Neural crest cell (in vitro differentiated cells): ENCODE data around the gene PPP2CA. TPM values are rescaled to one million over a fixed set of nuclear protein-coding genes. Genes with fewer than 3 reads are reported as not detected.

ENCODE experiments used
- DNase-seq: peaks from one replicate; pipeline ENCODE4 v3.0.0; 2021; ENCODE audit warnings: low read depth, mixed read lengths, low spot score
- H3K27ac Mint-ChIP-seq: one replicate; pipeline ENCODE4 v1.8.0; 2021; ENCODE audit warnings: mild to moderate bottlenecking, mixed read lengths; ENCODE audit not compliant: unreplicated experiment
- H3K27me3 Mint-ChIP-seq: 2 replicates; pipeline ENCODE4 v1.8.0; 2021; ENCODE audit warnings: low read depth, mild to moderate bottlenecking, mixed read lengths
- H3K36me3 Mint-ChIP-seq: 2 replicates; pipeline ENCODE4 v1.8.0; 2021; ENCODE audit warnings: low read depth, mild to moderate bottlenecking, mixed read lengths
- H3K4me1 Mint-ChIP-seq: 2 replicates; pipeline ENCODE4 v1.8.0; 2021; ENCODE audit warnings: mixed read lengths
- H3K4me3 Mint-ChIP-seq: one replicate; pipeline ENCODE4 v1.8.0; 2021; ENCODE audit warnings: mild to moderate bottlenecking, mixed read lengths
- H3K9me3 Mint-ChIP-seq: 2 replicates; pipeline ENCODE4 v1.8.0; 2021; ENCODE audit warnings: mixed read lengths
- CTCF ChIP-seq: fragments of 200-600 bp; sonication (generic); conservative IDR thresholded peaks from 2 replicates; pipeline ENCODE4 v1.5.0; 2021; ENCODE audit warnings: antibody characterized with exemption, mild to moderate bottlenecking
- total RNA-seq: library from RNA; stranded (reverse); gene quantifications from 2 replicates; pipeline ENCODE4 v1.2.1, GENCODE V29; 2021

The PPP2CA gene
- total RNA-seq, 1 donor from 2014 or later: 212 TPM

GRCh38 chr5:134175921-134176510, 49.9 kb downstream of the PPP2CA start:
- peaks cover 26% of the 10 kb centered on the region for H3K4me1 Mint-ChIP-seq
- H3K9me3 Mint-ChIP-seq: no peaks in the 10 kb centered on the region
- H3K4me3 Mint-ChIP-seq: peak overlapping the region; percentile 99
- H3K27ac Mint-ChIP-seq: peak overlapping the region; percentile 99
- TF ChIP-seq CTCF: no peak
- no peaks in the 10 kb centered on the region for H3K27me3 Mint-ChIP-seq
- peaks cover 13% of the 10 kb centered on the region for H3K36me3 Mint-ChIP-seq
- peak; percentile 32 for DNase-seq

DNA sequence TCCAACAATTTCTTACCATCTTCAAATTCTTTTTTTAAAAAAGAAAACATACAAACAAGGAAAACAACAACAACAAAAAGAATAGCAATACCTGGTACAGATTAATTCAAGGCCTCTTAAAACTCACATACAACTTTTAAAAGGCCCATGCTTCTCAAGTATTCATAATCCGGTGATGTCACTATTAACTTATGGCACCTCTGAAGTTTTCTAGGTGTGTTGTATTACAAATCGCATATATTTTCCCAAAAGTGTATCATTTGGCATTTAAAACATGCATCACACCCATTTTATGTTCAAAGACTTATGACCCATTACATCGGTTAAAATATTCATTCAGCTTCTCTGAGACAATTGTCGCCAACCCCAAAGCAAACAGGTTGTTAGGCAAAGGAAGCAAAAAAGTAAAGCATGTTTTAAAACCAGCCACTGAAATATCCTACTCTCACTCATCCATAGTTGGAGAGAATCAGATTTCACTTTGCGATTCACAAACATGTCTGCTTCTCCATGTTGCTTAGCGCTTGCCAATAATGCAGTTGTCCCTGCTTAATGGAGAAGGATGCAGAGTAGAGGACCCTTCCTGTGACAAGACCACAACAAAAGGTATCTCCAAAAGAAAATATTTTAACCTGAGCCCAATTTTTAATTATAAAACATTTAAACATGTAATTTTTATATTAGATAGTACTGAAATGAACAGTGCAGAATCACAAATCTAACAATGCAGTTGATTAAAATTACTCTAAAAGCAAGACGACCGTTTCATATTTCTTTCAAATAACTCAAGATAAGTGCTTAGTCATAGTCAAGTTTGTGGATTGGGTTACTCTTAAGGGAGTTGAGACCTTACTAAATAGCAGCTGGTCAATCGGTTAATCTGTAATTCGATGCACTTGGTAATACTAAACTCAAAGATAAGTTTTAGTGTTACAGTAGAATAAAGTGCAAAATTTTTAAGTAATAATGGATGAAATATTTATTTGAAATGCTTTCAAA, 50.7 kb downstream of the PPP2CA start:
- no peaks in the 10 kb centered on the region for H3K27me3 Mint-ChIP-seq
- H3K4me3 Mint-ChIP-seq: peak overlapping the region; percentile 99
- no peaks in the 10 kb centered on the region for H3K9me3 Mint-ChIP-seq
- no peak for DNase-seq
- H3K4me1 Mint-ChIP-seq: peaks cover 26% of the 10 kb centered on the region
- TF ChIP-seq CTCF: no peak
- peak overlapping the region; percentile 99 for H3K27ac Mint-ChIP-seq
- peaks cover 13% of the 10 kb centered on the region for H3K36me3 Mint-ChIP-seq

GRCh38 chr5:134171972-134172371, 53.9 kb downstream of the PPP2CA start:
- no peak overlapping the region for H3K27ac Mint-ChIP-seq
- peaks cover 13% of the 10 kb centered on the region for H3K36me3 Mint-ChIP-seq

GRCh38 chr5:134162592-134162991, 63.3 kb downstream of the PPP2CA start:
- H3K4me1 Mint-ChIP-seq: no peaks in the 10 kb centered on the region
- no peaks in the 10 kb centered on the region for H3K27me3 Mint-ChIP-seq
- no peak overlapping the region for H3K27ac Mint-ChIP-seq
- H3K9me3 Mint-ChIP-seq: peaks cover 9% of the 10 kb centered on the region
- H3K36me3 Mint-ChIP-seq: peaks cover 42% of the 10 kb centered on the region
- H3K4me3 Mint-ChIP-seq: no peak overlapping the region
- TF ChIP-seq CTCF: no peak
- no peak for DNase-seq

More at GRCh38 chr5:134171972-134172371, 53.9 kb downstream of the PPP2CA start:
- Mint-ChIP-seq H3K4me1 (peaks cover 18% of the 10 kb centered on the region), H3K4me3 (no peak overlapping the region), H3K9me3 (no peaks in the 10 kb centered on the region), H3K27me3 (no peaks in the 10 kb centered on the region)
- no peak for TF ChIP-seq CTCF
- no peak for DNase-seq

- no peak for DNase-seq
- TF ChIP-seq CTCF: no peak
- Mint-ChIP-seq H3K9me3 (peaks cover 9% of the 10 kb centered on the region), H3K4me3 (no peak overlapping the region), H3K27ac (no peak overlapping the region), H3K27me3 (no peaks in the 10 kb centered on the region), H3K4me1 (no peaks in the 10 kb centered on the region), H3K36me3 (peaks cover 45% of the 10 kb centered on the region)
These were observed 64.1 kb downstream of the PPP2CA start for GRCh38 chr5:134161513-134162395.
